GM19395 (cell line): Measurements from ENCODE around the gene TWIST2.

ENCODE experiments used
- ATAC-seq: cut with Tn5 transposase; IDR thresholded peaks from one replicate; pipeline ENCODE4 v1.9.1; 2021; ENCODE audit warnings: mild to moderate bottlenecking, moderate library complexity; ENCODE audit not compliant: unreplicated experiment

TWIST2 gene

DNA sequence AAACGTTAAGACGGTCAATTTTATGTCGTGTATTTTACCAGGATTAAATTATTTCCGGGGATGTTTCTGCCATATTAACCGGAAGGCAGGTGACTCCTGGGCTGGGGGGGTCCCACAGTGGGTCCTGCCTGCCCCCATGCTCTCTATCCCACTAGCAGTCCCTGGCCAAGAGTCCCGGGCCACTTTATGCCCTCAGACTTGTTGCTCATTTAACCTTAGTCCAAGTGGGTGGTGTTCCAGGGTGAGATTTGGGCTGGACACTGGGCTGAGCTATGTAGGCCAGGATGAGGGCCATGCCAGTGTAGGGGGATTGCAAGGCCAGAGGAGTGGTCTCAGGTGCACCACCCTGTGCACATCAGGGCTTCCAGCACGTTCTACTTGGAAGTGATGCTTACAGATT, 24.1 kb downstream of the TWIST2 start:
- no peak for ATAC-seq

DNA sequence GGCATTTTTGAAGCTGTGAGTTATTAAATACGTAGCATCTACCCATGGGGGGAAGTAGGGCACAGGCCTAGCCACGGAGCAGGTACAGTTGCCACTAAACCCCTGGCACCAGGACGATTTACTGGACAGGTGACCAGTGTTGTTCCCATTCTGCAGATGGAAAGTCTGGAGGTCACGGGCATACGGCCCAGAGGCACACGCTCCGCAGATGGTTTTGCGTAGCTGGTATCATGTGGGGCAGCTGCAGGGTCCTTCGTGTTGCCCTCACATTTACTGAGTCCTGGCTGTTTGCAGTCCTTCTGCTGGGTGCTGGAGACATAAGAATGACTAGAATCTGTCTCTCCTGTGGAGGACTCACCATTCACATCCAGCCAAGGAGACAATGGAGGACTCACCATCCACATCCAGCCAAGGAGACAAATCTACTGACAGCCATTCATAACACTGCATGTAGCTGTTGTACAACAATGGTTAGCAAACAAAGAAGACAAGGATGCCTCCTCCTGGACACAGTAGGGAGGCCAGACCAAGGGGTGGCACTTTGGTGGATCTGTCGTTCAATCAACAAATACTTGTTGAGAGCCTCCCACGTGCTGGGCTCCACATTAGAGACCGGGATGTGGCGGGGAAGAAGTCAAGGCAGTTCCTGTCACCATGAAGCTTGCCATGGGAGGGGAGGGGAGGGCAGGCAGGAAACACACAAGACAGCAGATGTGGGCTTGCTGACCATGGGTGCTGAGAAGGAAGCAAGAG, 24.9 kb downstream of the TWIST2 start:
- no peak for ATAC-seq

DNA sequence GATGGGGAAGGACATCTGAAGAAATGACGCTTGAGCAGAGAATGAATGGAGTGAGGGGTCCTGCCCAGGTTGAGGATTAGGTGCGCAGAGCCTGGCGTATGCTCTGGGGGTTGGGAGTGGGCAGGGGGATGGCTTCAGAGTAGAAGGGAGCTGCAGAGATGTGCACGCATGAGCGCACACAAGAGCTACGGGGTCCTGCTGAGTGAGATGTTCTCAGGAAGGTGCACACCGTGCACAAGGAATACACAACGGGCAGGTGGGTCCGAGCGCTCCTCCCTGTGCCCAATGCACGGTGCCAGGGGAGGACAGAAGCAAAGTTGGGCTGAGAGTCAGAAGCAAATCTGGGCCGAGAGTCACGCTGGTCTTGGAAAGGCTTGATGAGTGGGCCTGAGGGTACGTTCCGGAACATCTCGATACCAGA, 25.5 kb downstream of the TWIST2 start:
- no peak for ATAC-seq

DNA sequence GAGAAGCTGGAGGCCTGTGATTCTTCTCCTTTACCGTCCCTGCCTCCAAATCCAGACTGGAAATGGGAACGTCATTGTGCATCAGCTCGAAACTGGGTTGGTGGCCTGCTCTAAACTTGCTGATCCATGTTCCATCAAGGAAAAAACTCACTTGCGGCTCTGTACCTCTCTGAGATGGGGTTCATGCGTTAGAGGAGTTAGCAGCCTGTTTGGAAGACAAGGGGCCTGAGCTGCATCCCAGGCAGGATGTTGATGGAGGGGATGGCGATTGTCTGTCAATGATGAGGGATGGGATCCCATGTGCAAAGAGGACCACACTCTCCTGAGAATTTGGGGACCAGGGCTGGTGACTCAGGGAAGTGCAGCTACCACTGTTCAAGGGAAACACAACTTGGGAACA, 26.0 kb downstream of the TWIST2 start:
- no peak for ATAC-seq

DNA sequence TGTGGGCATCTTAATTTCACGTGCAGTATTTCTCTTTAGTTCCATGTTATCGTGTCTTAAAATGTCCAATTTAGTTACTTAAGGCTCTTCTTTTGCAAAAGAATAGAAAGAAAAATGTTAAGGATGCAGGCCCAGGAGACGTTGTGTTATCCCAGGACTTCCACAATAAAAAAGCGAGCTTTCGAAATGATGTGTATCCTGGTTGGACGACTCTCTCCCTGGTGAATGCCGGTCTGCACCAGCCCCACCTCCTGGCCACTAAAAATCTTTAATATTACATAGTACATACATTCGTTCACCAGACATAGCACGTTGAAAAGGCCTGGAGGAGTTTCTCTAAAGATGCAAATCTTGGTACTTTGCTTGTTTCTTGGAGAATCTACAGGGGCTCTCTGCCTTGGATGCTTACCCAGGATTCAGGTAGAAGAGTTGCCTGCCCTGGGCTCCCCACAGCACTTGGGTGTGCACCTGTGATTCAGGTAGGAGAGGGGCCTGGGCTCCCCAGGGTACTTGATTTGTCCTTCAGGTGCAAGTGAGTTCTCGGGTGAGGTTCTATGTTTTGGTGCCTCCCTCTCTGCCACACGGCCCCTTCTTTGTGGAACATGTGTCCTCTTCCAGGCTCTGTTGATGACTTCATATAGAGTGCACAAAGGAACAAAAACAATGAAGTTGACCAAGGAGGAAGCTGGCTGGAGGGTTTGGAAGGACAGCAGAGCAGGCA, 26.6 kb downstream of the TWIST2 start:
- ATAC-seq = no peak

DNA sequence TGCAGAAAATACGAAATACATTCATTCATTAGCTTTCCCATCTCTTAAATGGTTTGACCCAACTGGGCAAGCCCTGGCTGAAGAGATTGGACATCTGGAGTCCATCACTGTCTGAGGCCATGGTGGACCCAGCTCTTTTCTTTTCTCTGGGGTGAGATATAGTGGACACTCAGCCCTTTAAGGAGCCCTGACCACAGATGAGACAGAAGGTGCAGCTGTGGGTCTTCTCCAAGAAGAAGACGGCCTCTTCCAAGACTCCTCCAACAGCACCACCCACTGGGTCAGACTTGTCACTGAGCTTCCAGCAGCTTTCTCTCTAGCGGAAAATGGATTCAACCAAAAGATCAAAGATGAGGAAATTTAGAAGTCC, 27.2 kb downstream of the TWIST2 start:
- ATAC-seq = no peak

DNA sequence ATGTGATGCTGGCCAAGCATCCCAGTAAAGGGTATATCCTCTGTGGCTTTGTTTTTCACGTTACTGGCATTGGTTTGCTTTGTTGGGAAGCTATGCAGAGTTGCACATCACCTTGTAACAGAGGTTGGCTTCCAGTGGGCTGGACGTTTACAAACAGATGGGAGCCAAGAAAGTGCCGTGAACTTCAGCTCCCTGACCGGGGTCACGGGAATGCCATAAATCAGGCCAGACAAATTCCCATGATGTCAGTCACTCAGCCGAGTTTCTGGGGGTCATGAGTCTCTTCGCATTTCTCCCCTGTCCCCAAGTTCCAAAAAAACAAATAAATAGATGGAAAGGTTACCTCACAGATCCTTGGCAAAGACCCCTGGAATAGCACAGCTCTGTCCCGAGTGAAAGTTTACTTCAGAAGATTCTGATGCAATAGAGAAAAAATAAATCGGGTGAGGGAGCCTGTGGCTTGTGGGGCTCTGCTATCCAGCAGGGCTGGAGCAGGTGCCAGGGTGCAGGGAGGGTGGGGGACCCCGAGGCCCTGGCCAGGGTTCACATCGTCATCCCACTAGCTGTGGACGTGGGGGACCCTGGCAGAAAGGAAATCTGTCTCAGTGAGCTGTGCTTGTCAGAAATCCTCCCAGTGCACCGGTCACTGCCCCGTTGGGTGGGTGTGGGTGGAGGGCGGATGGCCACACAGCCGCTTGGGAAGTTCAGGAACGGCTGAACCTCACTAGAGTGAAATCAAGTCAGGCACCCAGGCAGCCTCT, 27.8 kb downstream of the TWIST2 start:
- no peak for ATAC-seq

DNA sequence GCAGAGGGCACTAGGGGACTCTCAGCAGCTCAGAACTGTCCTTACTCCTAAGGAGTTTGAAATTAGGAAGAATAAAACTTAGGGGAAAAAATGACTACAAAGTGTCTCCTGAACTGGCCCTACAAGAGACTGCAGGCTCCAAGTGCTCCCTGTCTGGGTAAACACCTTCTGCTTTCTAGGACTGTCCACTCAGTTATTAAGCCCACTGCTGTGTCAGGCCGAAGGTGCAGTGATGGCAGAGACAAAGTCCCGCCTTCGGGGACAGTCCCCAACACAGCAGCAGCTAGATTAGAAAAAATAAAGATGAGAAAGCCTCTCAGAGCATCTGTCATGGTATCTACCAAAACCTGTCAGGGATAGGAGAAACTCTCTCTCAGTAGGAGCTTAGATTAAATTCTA, 28.3 kb downstream of the TWIST2 start:
- ATAC-seq = no peak

DNA sequence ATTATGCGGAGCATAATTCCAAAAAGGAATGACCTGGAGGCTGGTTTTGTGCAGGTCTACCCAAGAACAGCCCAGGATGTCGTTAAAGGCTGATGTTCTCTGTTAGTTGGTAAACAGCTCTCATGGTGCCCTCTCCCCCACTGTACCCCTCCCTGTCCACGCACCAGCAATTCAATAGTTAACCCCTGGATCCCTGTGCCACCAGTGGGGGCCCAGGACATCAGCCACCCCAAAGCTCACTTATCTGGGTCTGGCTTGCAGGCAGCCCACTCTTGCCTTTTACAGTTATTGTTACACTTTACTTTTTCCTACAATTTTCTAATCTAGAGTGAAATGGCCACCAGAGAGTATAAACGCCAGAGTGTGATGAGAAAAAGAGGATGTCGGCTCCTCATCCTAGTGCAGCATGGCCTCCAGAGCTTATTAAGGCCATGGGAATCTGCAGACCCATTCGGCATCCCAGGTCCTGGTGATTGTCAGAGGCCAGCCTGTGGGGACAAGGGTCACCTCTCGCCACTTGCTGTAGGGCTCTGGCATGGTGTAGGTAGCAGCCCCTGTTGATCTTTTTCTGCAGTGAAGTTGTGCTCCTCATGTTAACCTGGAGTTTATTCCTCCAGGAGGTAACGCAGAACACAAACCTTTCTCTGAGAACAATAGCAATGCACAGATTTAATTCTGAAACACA, 30.3 kb downstream of the TWIST2 start:
- no peak for ATAC-seq

DNA sequence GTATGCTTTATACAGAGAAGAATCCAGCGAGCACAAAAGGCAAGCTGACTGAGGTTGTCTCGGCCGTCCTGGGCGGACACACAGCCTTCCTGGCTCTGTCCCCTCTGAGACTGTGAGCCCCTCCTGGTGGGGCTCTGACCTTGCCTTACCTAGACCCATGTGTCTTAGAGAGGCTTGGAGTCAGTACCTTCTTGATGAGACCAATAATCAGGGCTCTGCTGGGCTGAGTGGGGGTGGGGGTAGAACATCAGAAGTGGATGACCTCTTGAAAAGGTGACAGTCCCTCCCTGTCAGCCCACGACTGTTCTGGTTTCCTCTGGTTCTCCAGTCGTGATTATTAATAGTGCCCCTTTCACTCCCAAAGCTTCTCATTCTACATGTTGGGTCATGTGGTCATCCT, 31.2 kb downstream of the TWIST2 start:
- ATAC-seq = no peak

DNA sequence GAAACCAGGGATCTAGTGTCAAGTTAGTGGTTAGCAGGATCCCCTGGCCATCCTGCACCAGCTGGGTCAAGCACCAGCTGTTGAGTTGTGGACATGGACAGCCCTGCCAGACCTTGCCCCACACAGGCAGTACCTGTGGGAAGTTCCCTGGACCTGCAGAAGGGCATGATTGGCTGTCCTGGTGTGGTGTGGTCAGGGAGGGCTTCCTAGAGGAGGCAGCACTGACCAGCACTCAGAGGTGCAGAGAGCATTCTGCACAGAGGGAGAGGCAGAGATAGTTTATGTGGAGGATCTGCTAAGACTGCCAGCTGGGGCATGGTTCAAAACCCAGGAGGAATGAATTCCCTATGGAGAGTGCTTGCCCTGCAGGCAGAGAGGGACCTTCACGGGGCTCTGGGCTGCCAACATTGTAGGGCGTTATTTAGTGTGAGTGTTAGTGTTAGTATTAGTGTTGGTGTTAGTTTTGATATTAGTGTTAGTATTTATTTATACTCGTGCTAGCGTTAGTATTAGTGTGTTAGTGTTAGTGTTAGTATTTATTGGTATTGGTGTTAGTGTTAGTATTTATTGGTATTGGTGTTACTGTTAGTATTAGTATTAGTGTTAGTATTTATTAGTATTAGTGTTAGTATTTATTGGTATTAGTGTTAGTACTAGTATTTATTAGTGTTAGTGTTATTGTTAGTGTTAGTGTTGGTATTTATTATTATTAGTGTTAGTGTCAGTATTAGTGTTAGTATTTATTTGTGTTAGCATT, 31.9 kb downstream of the TWIST2 start:
- ATAC-seq = no peak

DNA sequence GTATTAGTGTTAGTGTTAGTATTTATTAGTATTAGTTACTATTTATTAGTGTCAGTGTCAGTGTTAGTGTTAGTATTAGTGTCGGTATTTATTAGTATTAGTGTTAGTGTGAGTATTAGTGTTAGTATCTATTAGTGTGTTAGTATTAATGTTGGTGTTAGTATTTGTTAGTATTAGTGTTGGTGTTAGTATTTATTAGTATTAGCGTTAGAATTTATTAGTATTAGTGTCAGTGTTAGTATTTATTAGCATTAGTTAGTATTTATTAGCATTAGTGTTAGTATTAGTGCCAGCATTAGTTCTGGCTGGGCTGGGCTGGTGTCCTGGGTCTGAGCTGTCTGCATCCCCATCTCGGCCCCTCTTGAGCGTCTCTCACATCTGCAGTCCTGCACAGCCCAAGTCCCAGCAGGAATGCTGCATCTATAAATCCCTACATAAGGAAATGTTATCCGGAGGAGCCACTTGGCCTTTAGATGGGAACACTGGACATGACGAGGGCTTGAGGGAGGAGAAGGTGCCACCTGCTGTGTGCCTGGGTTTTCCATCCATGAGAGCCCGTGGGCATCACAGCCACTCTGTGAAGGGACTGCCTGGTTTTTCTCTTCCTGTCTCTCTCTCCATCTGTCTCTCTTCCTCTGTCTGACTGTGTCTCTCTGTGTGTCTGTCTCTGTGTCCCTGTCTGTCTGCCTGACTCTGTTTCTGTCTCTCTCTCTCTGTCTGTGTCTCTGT, 33.6 kb downstream of the TWIST2 start:
- no peak for ATAC-seq

DNA sequence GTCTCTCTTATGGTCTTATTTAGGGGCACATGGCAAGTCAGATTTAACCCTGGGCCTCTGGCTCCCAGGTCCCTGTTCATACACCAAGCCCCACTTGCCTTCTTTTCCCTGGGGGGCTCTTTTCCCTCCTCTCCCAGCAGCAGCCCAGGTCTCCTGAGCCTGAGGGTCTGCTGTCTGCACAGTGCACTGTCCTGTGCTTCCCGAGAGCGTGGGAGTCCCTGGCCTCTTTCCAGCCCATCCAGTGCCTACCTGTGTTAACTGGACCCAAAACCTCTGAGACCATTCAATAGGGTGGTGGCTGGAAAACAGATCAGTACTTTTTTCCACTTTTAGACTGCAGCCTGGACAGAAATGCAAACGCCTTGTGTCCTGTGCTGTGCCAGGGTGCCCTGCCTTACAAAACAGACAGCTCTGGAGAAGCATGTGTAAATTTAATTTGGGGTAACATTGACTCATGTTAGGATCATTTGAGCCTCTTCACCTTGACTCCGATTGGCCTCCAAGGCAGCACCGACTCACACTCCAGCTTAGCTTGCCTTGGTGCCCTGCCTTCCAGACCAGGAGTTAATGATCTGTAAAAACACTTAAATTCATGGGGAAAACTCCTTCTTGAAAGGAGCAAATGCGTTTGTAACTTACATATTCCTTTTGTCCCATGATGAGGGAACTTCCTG, 34.3 kb downstream of the TWIST2 start:
- ATAC-seq = no peak

DNA sequence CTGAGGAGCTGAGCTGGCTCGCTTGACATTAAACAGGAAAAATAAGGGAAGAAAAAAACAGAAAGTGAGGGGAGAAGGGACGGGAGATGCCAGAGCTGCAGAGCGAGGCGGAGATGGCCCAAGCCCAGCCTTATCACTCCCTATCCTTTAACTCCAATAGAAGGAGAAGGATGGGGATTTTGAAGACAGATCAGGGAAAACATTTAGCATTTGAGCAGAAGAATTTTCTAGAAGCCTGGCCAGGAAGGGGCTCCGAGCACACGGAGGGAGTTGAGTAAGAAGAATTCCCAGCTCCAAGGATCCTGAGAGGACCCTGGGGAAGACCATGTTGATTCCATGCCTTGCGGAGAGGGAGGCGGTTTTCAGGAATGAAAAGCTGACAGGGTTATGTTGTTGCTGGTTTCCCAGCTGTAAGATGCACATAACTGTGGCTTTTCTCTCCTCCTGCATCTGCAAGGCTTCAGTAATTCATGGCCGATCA, 35.6 kb downstream of the TWIST2 start:
- no peak for ATAC-seq

DNA sequence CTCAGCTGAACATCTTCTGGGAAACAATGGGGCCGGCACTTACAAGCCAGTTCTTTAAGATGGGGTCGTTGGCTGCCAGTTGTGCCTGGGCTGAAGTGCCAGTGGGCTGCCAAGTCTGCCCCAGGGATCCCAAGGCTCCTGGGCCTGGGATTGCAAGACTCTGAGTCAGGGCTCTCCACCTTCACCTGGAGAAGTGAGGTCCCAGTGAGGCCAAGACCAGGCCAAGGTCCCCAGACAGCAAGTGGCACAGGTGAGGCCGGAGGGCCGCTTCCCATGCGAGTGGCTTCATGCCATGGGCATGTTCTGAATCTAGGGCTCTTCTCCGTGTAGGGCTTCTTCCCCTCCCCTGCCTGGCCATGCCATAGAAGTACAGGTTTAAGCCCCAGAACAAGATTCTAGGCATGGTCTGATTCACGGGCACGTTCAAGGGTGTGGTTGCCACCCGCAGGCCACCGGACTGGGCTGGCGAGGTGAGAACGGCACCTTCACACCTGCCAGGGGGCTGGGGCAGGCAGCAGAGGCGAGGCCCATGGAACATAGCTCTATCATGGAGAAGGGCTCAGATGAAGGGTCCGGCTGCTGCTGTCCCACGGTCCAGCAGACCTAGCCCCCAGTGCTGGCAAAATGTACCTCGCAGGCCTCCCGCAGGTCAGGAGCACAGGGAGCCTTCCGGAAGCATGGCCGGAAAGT, 36.4 kb downstream of the TWIST2 start:
- ATAC-seq = no peak

DNA sequence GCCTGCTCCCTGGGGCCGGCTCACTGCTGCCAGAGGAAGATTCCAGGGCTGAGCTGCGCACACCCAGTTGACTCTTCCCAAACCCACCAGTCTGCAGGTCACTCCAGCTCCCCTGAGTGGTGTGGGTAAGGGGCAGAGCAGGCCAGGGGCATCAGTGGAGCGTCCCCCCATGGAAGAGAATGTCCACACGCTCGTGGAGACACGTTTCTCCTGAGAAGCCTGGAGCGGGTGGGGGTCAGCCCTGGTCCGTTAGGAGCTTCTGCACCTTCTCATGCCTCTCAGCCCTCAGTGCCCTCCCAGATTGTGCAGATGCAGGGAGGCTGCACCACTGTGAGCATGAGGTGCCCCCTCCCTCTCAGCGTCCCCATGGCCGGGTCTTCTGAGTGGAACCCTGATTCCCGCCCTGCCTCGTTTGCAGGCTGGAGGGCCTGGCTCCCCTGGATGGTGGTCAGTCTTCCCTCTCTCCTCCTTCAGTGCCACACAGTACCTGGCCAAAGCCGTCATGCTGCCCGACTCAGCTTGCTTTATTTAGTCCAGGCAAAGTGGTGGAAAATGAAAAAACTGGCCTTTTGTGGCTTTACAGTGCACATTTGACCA, 37.0 kb downstream of the TWIST2 start:
- ATAC-seq = no peak

DNA sequence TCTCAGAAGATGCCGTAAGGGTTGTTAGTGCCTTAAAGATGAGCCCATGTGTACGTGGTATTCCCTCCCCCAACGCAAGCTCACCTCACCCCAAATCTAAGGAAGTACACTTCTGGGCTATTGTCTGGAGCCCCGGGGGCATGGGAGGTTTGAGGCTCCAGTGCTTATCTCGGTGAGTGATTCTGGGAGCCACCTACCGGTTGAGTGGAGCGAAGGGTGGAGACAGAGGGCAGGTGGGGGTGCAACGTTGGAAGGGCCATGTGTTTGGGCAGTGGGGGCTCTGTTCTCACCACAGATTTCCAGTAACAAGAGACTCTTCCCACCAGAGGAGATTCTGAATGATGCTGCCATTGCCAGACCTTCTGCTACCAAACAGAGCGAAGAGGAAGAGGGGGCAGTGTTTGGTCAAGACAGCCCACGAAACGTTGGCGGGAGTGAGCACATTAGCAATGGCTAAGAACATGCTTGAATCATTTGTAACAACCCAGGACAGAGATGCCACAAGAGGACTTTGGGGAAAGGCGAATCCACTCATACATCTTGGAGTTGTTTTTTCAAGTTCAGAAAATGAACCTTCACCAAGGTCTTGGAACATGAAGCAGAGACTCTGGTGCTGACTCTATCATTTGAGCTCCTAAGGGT, 38.7 kb downstream of the TWIST2 start:
- ATAC-seq = no peak

DNA sequence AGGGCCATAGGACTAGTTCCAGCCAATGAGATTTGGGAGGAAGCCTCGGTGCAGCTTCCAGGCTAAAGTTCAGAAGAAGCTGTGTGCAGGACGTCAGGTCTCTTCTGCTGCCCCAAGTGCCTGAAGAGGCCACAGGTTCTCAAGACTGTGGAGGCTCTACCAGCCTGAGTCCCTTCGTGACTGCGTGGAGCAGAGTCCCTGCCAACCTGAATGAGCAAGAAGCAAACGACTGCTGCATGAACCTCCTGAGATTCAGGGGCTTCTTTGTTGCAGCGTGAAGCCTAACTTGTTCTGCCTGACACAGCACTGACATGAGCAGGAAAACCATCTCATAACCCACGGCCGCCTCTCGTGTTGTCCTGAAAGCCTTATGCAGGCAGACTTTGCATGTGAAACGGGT, 39.7 kb downstream of the TWIST2 start:
- ATAC-seq = no peak
